GM12801 (cell line): ENCODE data around the gene CLDN5.

Experiments used
- TF ChIP-seq, protein P1 (sequence below): IDR thresholded peaks from one replicate; pipeline ENCODE4 v1.5.1; 2011; ENCODE audit warnings: control low read depth; ENCODE audit not compliant: insufficient read length; ENCODE audit errors: extremely low read depth

CLDN5 gene

DNA sequence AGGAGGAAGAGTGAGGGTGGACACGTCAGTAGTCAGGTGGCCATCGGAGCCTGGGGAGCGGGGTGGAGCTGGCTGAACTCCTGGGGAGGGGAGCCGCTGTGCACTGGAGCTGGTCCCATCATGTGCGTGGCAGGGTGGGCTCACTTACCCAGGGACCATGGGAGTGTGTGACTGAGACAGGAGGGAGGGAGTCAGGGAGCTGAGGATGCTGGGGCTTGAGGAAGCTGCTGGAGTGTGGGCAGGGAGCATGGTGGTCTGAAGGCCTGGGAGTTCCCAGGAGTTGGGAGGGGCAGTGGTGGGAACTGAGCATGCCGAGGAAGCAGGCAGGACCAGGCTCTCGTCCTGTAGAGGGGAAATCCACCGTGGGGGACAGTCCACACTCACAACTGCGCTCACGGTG lies 18.0 kb downstream of the CLDN5 start:
- TF ChIP-seq, protein P1, sequence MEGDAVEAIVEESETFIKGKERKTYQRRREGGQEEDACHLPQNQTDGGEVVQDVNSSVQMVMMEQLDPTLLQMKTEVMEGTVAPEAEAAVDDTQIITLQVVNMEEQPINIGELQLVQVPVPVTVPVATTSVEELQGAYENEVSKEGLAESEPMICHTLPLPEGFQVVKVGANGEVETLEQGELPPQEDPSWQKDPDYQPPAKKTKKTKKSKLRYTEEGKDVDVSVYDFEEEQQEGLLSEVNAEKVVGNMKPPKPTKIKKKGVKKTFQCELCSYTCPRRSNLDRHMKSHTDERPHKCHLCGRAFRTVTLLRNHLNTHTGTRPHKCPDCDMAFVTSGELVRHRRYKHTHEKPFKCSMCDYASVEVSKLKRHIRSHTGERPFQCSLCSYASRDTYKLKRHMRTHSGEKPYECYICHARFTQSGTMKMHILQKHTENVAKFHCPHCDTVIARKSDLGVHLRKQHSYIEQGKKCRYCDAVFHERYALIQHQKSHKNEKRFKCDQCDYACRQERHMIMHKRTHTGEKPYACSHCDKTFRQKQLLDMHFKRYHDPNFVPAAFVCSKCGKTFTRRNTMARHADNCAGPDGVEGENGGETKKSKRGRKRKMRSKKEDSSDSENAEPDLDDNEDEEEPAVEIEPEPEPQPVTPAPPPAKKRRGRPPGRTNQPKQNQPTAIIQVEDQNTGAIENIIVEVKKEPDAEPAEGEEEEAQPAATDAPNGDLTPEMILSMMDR = no peak

DNA sequence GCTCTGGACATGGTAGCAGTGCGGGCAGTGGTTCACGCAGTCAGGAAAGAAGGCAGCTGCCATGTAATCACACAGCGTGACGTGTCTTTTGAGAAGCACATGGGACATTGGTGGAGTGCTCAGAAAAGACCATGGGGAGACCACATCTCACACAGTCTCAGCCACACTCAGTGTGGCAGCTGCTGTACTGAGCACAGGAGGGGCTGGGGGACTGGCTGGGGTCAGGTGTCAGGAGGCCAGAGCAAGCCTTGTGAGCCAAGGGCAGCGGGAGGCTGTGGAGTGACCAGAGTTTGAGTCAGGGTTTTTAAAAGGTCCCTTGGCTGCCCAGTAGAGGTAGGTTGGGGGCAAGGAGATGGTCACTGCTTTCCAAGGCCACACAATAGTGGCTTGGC lies 18.5 kb downstream of the CLDN5 start:
- TF ChIP-seq, protein P1 = no peak

GRCh38 chr22:19504900-19505734 lies 19.1 kb downstream of the CLDN5 start:
- TF ChIP-seq, protein P1 = no peak

DNA sequence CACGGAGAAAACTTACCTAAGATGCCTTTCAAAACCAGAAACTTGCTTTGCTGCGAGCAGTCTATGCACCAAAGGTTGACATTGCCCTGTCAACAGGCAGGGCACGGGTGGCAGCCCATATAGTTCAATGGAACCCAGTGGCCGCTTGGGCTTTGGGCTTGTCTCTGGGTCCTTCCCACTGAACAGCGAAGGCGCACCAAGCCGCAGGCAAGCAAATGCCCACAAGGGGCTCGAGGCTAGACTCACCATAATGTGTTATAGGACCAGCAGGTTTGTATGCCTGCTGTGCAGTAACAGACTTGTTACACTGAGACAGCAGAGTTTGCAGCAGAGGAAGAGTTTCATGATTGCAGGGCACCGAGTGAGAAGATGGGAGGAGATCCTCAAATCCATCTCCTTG lies 20.3 kb downstream of the CLDN5 start:
- TF ChIP-seq, protein P1 = no peak

GRCh38 chr22:19503367-19503766 lies 20.8 kb downstream of the CLDN5 start:
- TF ChIP-seq, protein P1 = no peak

- TF ChIP-seq, protein P1 = no peak
These were observed 22.2 kb downstream of the CLDN5 start for GRCh38 chr22:19501897-19502447.

DNA sequence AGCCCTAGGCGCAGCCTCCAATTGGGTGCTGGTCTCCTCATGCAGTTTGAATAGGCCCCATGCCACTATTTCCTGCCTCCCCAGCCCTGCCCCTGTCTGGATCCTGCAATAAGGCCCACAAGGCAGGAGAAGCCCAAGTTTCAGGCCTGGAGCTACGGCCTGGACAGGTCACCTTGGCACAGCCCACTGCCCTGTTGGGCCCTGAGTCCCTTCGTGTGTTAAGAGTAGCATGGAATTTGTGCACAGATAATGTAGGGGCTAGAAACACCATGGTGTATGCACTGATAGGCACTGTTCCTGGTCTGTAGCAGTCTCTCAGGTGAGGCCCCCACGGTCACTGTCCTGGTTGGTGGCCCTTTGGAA lies 24.3 kb downstream of the CLDN5 start:
- TF ChIP-seq, protein P1 = no peak
